Esophagus squamous epithelium (tissue), 4 donors: ENCODE measurements around the gene CERS1.

Source experiments
- CTCF ChIP-seq, 6 experiments: fragments of 450-650 bp in 4 of 6; fragments of 200-600 bp in 2 of 6; sonication (generic) in 2 of 6; IDR thresholded peaks; one replicate each; pipeline ENCODE4 v1.5.1; 2016 to 2019; ENCODE audit warnings: antibody characterized with exemption in 6 of 6, mild to moderate bottlenecking in 4 of 6, moderate library complexity in 4 of 6
- POLR2A ChIP-seq, 4 donors: fragments of 450-650 bp; IDR thresholded peaks; one replicate each; pipeline ENCODE4 v1.6.1; 2017; ENCODE audit warnings: antibody characterized with exemption in 4 of 4, mild to moderate bottlenecking in 4 of 4, moderate library complexity in 3 of 4

- TF ChIP-seq CTCF (IDR thresholded peaks at IDR 0.05): peak in 2 of 6 experiments; percentile 13 to 48
- no peak for TF ChIP-seq POLR2A (IDR thresholded peaks at IDR 0.05)
These were observed 19.7 kb upstream of the CERS1 start for GRCh38 chr19:18915639-18916038.
